Mucosa of stomach (tissue), 1 donor: ENCODE measurements around the gene CDKAL1.

Experiments used
- H3K27me3 ChIP-seq: one replicate; pipeline ENCODE4 v1.7.0; 2013; ENCODE audit warnings: mild to moderate bottlenecking, low read length; ENCODE audit not compliant: control insufficient read depth, insufficient read depth
- H3K36me3 ChIP-seq: one replicate; pipeline ENCODE4 v1.7.0; 2013; ENCODE audit warnings: low read length; ENCODE audit not compliant: control insufficient read depth, insufficient read depth
- H3K4me1 ChIP-seq: one replicate; pipeline ENCODE4 v1.7.0; 2013; ENCODE audit warnings: mild to moderate bottlenecking, low read length; ENCODE audit not compliant: control insufficient read depth, insufficient read depth
- H3K4me3 ChIP-seq: one replicate; pipeline ENCODE4 v1.7.0; 2013; ENCODE audit warnings: low read length
- H3K9ac ChIP-seq: one replicate; pipeline ENCODE4 v1.7.0; 2013; ENCODE audit warnings: mild to moderate bottlenecking, low read length, moderate library complexity
- H3K9me3 ChIP-seq: one replicate; pipeline ENCODE4 v1.7.0; 2013; ENCODE audit warnings: mild to moderate bottlenecking, low read length, moderate library complexity; ENCODE audit not compliant: control insufficient read depth
- donor health status: Pancreatic carcinoma.

CDKAL1 gene

GRCh38 chr6:21099338-21100314 lies 565.4 kb downstream of the CDKAL1 start:
- no peaks in the 10 kb centered on the region for H3K9me3 ChIP-seq
- H3K27me3 ChIP-seq = no peaks in the 10 kb centered on the region
- H3K4me1 ChIP-seq = peaks cover 12% of the 10 kb centered on the region
- H3K36me3 ChIP-seq = no peaks in the 10 kb centered on the region
- no peak overlapping the region for H3K9ac ChIP-seq
- H3K4me3 ChIP-seq = no peak overlapping the region

GRCh38 chr6:21100991-21101390 lies 566.7 kb downstream of the CDKAL1 start:
- H3K4me3 ChIP-seq = no peak overlapping the region
- H3K4me1 ChIP-seq = peaks cover 12% of the 10 kb centered on the region
- H3K36me3 ChIP-seq = no peaks in the 10 kb centered on the region
- H3K27me3 ChIP-seq = no peaks in the 10 kb centered on the region
- no peak overlapping the region for H3K9ac ChIP-seq
- H3K9me3 ChIP-seq = no peaks in the 10 kb centered on the region

DNA sequence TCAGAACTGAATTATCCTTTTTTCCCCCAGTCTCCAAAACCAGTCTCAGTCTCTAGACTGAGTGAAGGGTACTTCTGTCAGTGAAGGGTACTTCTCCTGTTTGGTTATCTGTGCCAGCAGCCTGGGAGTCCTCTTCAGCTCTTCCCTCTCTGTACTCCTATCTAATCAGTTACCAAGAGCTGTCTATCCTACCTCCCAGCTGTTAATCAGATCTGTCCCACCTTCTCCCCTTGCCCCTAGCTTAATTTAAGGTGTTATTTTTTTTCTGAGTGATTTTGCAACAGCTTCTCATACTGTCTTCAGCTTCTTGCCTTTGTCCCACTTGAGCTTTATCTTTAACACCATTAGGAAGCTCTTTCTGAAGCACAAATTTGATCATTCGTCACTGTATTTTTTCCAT lies 567.4 kb downstream of the CDKAL1 start:
- no peak overlapping the region for H3K4me3 ChIP-seq

DNA sequence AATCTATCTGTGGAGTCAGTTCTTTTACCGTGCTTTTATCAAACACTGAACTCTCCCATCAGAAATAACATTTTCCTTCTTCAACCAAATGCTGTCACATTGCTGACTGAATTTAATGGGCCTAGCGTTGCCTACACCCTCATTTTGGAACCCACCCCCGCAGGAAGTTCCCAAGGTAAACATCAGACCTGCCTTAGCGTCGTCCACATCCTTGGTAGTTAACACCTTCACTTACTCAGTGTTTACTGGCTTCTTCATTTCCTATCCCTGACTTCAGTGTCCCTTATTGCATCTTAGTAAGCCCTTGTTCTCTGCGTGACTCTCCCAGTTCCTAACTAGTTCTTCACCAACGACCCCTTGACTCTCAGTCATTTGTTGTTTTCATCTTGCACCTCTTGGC lies 567.9 kb downstream of the CDKAL1 start:
- Histone ChIP-seq H3K4me3 (no peak overlapping the region), H3K36me3 (no peaks in the 10 kb centered on the region)

More for the DNA sequence above, 567.4 kb downstream of the CDKAL1 start:
- peaks cover 12% of the 10 kb centered on the region for H3K4me1 ChIP-seq
- no peaks in the 10 kb centered on the region for H3K36me3 ChIP-seq
- H3K9me3 ChIP-seq = no peaks in the 10 kb centered on the region
- H3K27me3 ChIP-seq = no peaks in the 10 kb centered on the region
- H3K9ac ChIP-seq = no peak overlapping the region

GRCh38 chr6:21102624-21103023 lies 568.4 kb downstream of the CDKAL1 start:
- H3K36me3 ChIP-seq = no peaks in the 10 kb centered on the region
- H3K9ac ChIP-seq = no peak overlapping the region
- no peaks in the 10 kb centered on the region for H3K27me3 ChIP-seq
- peaks cover 12% of the 10 kb centered on the region for H3K4me1 ChIP-seq
- H3K4me3 ChIP-seq = no peak overlapping the region
- H3K9me3 ChIP-seq = no peaks in the 10 kb centered on the region

More for the DNA sequence above, 567.9 kb downstream of the CDKAL1 start:
- Histone ChIP-seq H3K27me3 (no peaks in the 10 kb centered on the region), H3K9ac (no peak overlapping the region), H3K9me3 (no peaks in the 10 kb centered on the region), H3K4me1 (peaks cover 12% of the 10 kb centered on the region)

DNA sequence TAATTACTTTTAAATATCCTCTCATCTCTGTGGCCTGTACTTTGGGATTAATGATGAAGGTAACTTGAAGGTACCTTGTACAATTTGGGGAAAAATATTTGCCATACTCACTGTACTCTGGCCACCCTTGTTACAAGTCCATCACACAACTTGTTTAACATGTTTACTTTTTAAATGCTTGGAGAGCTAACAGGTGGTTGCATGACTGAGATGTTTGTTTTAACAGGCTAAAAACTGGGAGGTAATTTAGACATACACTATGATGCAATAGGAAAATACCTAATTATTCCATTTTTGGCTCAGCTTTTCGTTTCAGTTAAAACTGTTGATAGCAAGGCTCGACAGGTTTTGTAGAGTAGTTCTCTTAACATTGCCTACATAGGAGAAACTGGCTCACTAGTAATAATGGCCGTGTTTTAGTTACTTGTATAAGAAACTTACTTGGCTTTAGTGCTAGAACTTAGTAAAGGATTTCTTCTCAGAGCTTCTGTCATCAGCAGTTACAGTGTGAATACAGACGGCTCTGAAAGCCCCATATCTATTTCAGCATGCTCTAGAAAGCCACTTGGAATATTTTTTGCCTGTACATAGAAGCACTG lies 569.5 kb downstream of the CDKAL1 start:
- no peak overlapping the region for H3K4me3 ChIP-seq
- no peaks in the 10 kb centered on the region for H3K36me3 ChIP-seq
- no peaks in the 10 kb centered on the region for H3K9me3 ChIP-seq
- H3K9ac ChIP-seq = no peak overlapping the region
- H3K27me3 ChIP-seq = no peaks in the 10 kb centered on the region
- H3K4me1 ChIP-seq = peaks cover 12% of the 10 kb centered on the region

- no peak overlapping the region for H3K4me3 ChIP-seq
- no peak overlapping the region for H3K9ac ChIP-seq
- no peaks in the 10 kb centered on the region for H3K27me3 ChIP-seq
- H3K9me3 ChIP-seq = no peaks in the 10 kb centered on the region
- H3K36me3 ChIP-seq = no peaks in the 10 kb centered on the region
- peaks cover 12% of the 10 kb centered on the region for H3K4me1 ChIP-seq
Observed at GRCh38 chr6:21104288-21104687, 570.0 kb downstream of the CDKAL1 start.

- Histone ChIP-seq H3K9me3 (no peaks in the 10 kb centered on the region), H3K9ac (no peak overlapping the region), H3K4me1 (peaks cover 21% of the 10 kb centered on the region)
Observed at GRCh38 chr6:21107796-21108195, 573.5 kb downstream of the CDKAL1 start.

GRCh38 chr6:21109391-21110178 lies 575.3 kb downstream of the CDKAL1 start:
- Histone ChIP-seq H3K9me3 (no peaks in the 10 kb centered on the region), H3K4me3 (no peak overlapping the region), H3K4me1 (peaks cover 9% of the 10 kb centered on the region), H3K27me3 (no peaks in the 10 kb centered on the region), H3K36me3 (no peaks in the 10 kb centered on the region), H3K9ac (no peak overlapping the region)

More at GRCh38 chr6:21107796-21108195, 573.5 kb downstream of the CDKAL1 start:
- H3K4me3 ChIP-seq = no peak overlapping the region
- no peaks in the 10 kb centered on the region for H3K27me3 ChIP-seq
- H3K36me3 ChIP-seq = no peaks in the 10 kb centered on the region

DNA sequence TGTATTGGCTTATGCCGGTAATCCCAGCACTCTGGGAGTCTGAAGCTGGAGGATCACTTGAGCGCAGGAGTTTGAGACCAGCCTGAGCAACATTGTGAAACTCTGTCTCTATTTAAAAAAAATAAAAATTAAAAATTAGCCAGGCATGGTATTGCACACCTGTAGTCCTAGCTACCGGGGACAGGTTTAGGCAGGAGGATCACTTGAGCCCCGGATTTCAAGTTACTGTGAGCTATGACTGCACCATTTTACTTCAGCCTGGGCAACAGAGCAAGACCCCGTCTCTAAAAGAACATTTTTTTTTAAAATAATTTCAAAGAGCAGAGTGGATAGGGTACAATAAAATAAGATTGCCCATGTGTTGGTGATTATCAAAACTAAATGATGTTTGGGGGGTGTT lies 576.4 kb downstream of the CDKAL1 start:
- H3K4me3 ChIP-seq = no peak overlapping the region
- H3K4me1 ChIP-seq = peaks cover 9% of the 10 kb centered on the region
- no peaks in the 10 kb centered on the region for H3K27me3 ChIP-seq
- H3K36me3 ChIP-seq = no peaks in the 10 kb centered on the region
- H3K9ac ChIP-seq = no peak overlapping the region
- no peaks in the 10 kb centered on the region for H3K9me3 ChIP-seq

GRCh38 chr6:21111093-21111725 lies 577.0 kb downstream of the CDKAL1 start:
- peaks cover 9% of the 10 kb centered on the region for H3K4me1 ChIP-seq
- no peaks in the 10 kb centered on the region for H3K9me3 ChIP-seq
- H3K27me3 ChIP-seq = no peaks in the 10 kb centered on the region
- H3K9ac ChIP-seq = no peak overlapping the region
- no peaks in the 10 kb centered on the region for H3K36me3 ChIP-seq
- no peak overlapping the region for H3K4me3 ChIP-seq
